Activated naive CD4-positive, alpha-beta T cell treated with anti-CD3 and anti-CD28 coated beads, Interleukin-2, amount 50 U/mL, for 72 hours (primary cell): Measurements from ENCODE around the gene RRP15. TPM values are rescaled to one million over a fixed set of nuclear protein-coding genes. Genes with fewer than 3 reads are reported as not detected.

Experiments used
- ATAC-seq, 2 donors: fragments of 150-1000 bp; cut with Tn5 transposase; 2 replicates each; pipeline ENCODE4 v1.10.0; 2021; ENCODE audit warnings: mild to moderate bottlenecking in 2 of 2, moderate library complexity in 2 of 2
- DNase-seq, 2 donors: peaks; one replicate each; pipeline ENCODE4 v3.0.0; 2021 to 2022; ENCODE audit warnings: low spot score in 2 of 2
- H3K27ac Mint-ChIP-seq, 2 donors: one replicate each; pipeline ENCODE4 v1.8.0; 2022; ENCODE audit warnings: mild to moderate bottlenecking in 2 of 2, mixed read lengths in 2 of 2
- H3K36me3 Mint-ChIP-seq, 2 donors: one replicate each; pipeline ENCODE4 v1.8.0; 2022; ENCODE audit warnings: mixed read lengths in 2 of 2
- H3K9me3 Mint-ChIP-seq, 2 donors: one replicate each; pipeline ENCODE4 v1.8.0; 2022; ENCODE audit warnings: mixed read lengths in 2 of 2
- total RNA-seq, 2 donors: library from RNA; stranded (reverse); gene quantifications; one replicate each; pipeline ENCODE4 v1.2.3, GENCODE V29; 2022

RRP15 gene
- total RNA-seq, 2 donors from 2014 or later, result 7.9 to 18.8 TPM

- H3K27ac Mint-ChIP-seq, result no peak overlapping the region
- peaks cover 22 to 24% of the 10 kb centered on the region in 2 donors for H3K36me3 Mint-ChIP-seq
- no peak for ATAC-seq
- H3K9me3 Mint-ChIP-seq, result peaks cover 4 to 5% of the 10 kb centered on the region in 2 donors
- DNase-seq, result no peak
These were observed 3.8 kb upstream of the RRP15 start for GRCh38 chr1:218281285-218281684.

- H3K9me3 Mint-ChIP-seq, result peaks cover 4 to 5% of the 10 kb centered on the region in 2 donors
- DNase-seq (no peak), ATAC-seq (peak; percentile 14 to 19)
- H3K27ac Mint-ChIP-seq, result peak overlapping the region; percentile 92 to 99
- H3K36me3 Mint-ChIP-seq, result peaks cover 24 to 27% of the 10 kb centered on the region in 2 donors
These were observed 646 bp upstream of the RRP15 start for GRCh38 chr1:218284377-218284916.

GRCh38 chr1:218292515-218292914 is 7.4 kb downstream of the RRP15 start:
- DNase-seq, result no peak
- ATAC-seq, result no peak
- no peaks in the 10 kb centered on the region for H3K36me3 Mint-ChIP-seq
- no peak overlapping the region for H3K27ac Mint-ChIP-seq
- no peaks in the 10 kb centered on the region for H3K9me3 Mint-ChIP-seq

- no peaks in the 10 kb centered on the region for H3K9me3 Mint-ChIP-seq
- ATAC-seq, result no peak
These were observed 9.5 kb downstream of the RRP15 start for GRCh38 chr1:218294546-218294945.

GRCh38 chr1:218296162-218296561 is 11.1 kb downstream of the RRP15 start:
- Mint-ChIP-seq H3K27ac (no peak overlapping the region), H3K36me3 (no peaks in the 10 kb centered on the region), H3K9me3 (no peaks in the 10 kb centered on the region)
- DNase-seq (no peak), ATAC-seq (no peak)

More at GRCh38 chr1:218294546-218294945, 9.5 kb downstream of the RRP15 start:
- DNase-seq, result no peak
- no peak overlapping the region for H3K27ac Mint-ChIP-seq
- H3K36me3 Mint-ChIP-seq, result no peaks in the 10 kb centered on the region

- ATAC-seq, result no peak
These were observed 12.4 kb downstream of the RRP15 start for GRCh38 chr1:218297461-218297860.

GRCh38 chr1:218297867-218298266 is 12.8 kb downstream of the RRP15 start:
- no peak for DNase-seq
- no peaks in the 10 kb centered on the region for H3K9me3 Mint-ChIP-seq
- H3K27ac Mint-ChIP-seq, result no peak overlapping the region
- H3K36me3 Mint-ChIP-seq, result peaks cover 0 to 6% of the 10 kb centered on the region in 2 donors
- ATAC-seq, result no peak

More at GRCh38 chr1:218297461-218297860, 12.4 kb downstream of the RRP15 start:
- Mint-ChIP-seq H3K36me3 (peaks cover 0 to 6% of the 10 kb centered on the region in 2 donors), H3K9me3 (no peaks in the 10 kb centered on the region), H3K27ac (no peak overlapping the region)
- no peak for DNase-seq

- no peak for DNase-seq
- Mint-ChIP-seq H3K27ac (no peak overlapping the region), H3K36me3 (peaks cover 0 to 6% of the 10 kb centered on the region in 2 donors), H3K9me3 (no peaks in the 10 kb centered on the region)
- ATAC-seq, result no peak
These were observed 13.3 kb downstream of the RRP15 start for GRCh38 chr1:218298398-218298797.

GRCh38 chr1:218299416-218299815 is 14.3 kb downstream of the RRP15 start:
- Mint-ChIP-seq H3K36me3 (peaks cover 0 to 6% of the 10 kb centered on the region in 2 donors), H3K9me3 (no peaks in the 10 kb centered on the region), H3K27ac (no peak overlapping the region)
- DNase-seq (no peak), ATAC-seq (no peak)

GRCh38 chr1:218301217-218301616 is 16.1 kb downstream of the RRP15 start:
- no peaks in the 10 kb centered on the region for H3K9me3 Mint-ChIP-seq
- H3K36me3 Mint-ChIP-seq, result peaks cover 0 to 6% of the 10 kb centered on the region in 2 donors
- ATAC-seq (no peak), DNase-seq (no peak)
- no peak overlapping the region for H3K27ac Mint-ChIP-seq

GRCh38 chr1:218302155-218302554 is 17.1 kb downstream of the RRP15 start:
- H3K36me3 Mint-ChIP-seq, result peaks cover 1 to 6% of the 10 kb centered on the region in 2 donors
- H3K9me3 Mint-ChIP-seq, result no peaks in the 10 kb centered on the region
- no peak for ATAC-seq

GRCh38 chr1:218303176-218303879 is 18.2 kb downstream of the RRP15 start:
- no peak for DNase-seq
- no peaks in the 10 kb centered on the region for H3K9me3 Mint-ChIP-seq
- no peak overlapping the region for H3K27ac Mint-ChIP-seq
- peak in 1 of 2 donors; percentile 88 for ATAC-seq
- H3K36me3 Mint-ChIP-seq, result peaks cover 7 to 14% of the 10 kb centered on the region in 2 donors

More at GRCh38 chr1:218302155-218302554, 17.1 kb downstream of the RRP15 start:
- DNase-seq, result no peak
- H3K27ac Mint-ChIP-seq, result no peak overlapping the region

- ATAC-seq, result peak in 1 of 2 donors; percentile 60
- no peak overlapping the region for H3K27ac Mint-ChIP-seq
These were observed 19.4 kb downstream of the RRP15 start for GRCh38 chr1:218304281-218305039.

GRCh38 chr1:218305472-218306064 is 20.5 kb downstream of the RRP15 start:
- ATAC-seq (no peak), DNase-seq (no peak)
- Mint-ChIP-seq H3K36me3 (peaks cover 7 to 14% of the 10 kb centered on the region in 2 donors), H3K9me3 (no peaks in the 10 kb centered on the region), H3K27ac (no peak overlapping the region)

More at GRCh38 chr1:218304281-218305039, 19.4 kb downstream of the RRP15 start:
- no peak for DNase-seq
- H3K36me3 Mint-ChIP-seq, result peaks cover 7 to 14% of the 10 kb centered on the region in 2 donors
- no peaks in the 10 kb centered on the region for H3K9me3 Mint-ChIP-seq

- ATAC-seq (peak in 1 of 2 donors; percentile 71), DNase-seq (no peak)
- Mint-ChIP-seq H3K9me3 (no peaks in the 10 kb centered on the region), H3K36me3 (peaks cover 5 to 18% of the 10 kb centered on the region in 2 donors), H3K27ac (no peak overlapping the region)
These were observed 27.4 kb downstream of the RRP15 start for GRCh38 chr1:218312509-218312908.

GRCh38 chr1:218314316-218314715 is 29.2 kb downstream of the RRP15 start:
- Mint-ChIP-seq H3K9me3 (no peaks in the 10 kb centered on the region), H3K36me3 (peaks cover 9 to 20% of the 10 kb centered on the region in 2 donors), H3K27ac (no peak overlapping the region)
- ATAC-seq (no peak), DNase-seq (no peak)

- Mint-ChIP-seq H3K36me3 (peaks cover 9 to 22% of the 10 kb centered on the region in 2 donors), H3K27ac (no peak overlapping the region), H3K9me3 (no peaks in the 10 kb centered on the region)
- ATAC-seq (no peak), DNase-seq (no peak)
These were observed 30.5 kb downstream of the RRP15 start for GRCh38 chr1:218315638-218316037.
